ENCODE measurements around the gene GPR65.

The GPR65 gene

GRCh38 chr14:88008039-88008742, 3.3 kb downstream of the GPR65 start:
- TF ChIP-seq REST (IDR thresholded peaks at IDR 0.05; ENCODE audit: insufficient replicate concordance, low read depth), result no peak
- TF ChIP-seq GABPA (IDR thresholded peaks at IDR 0.05; ENCODE audit: low read depth), result no peak
- no peak for TF ChIP-seq CTCF (IDR thresholded peaks at IDR 0.05; ENCODE audit: insufficient read depth, low read length)
- no peak for TF ChIP-seq SPI1 (IDR thresholded peaks at IDR 0.05; ENCODE audit: borderline replicate concordance, low read depth)
- no peaks in the 10 kb centered on the region for H3K27me3 ChIP-seq (ENCODE audit: insufficient read depth, poor library complexity, severe bottlenecking)
- no peak overlapping the region for H3K4me3 ChIP-seq (replicated peaks; ENCODE audit: insufficient read depth, low read length)

GRCh38 chr14:88009486-88009885, 4.6 kb downstream of the GPR65 start:
- no peaks in the 10 kb centered on the region for H3K27me3 ChIP-seq (ENCODE audit: insufficient read depth, poor library complexity, severe bottlenecking)

More at GRCh38 chr14:88008039-88008742, 3.3 kb downstream of the GPR65 start:
- DNase-seq (ENCODE audit: low read depth in 1 of 2, low spot score in 1 of 2), result no peak
- H3K27ac ChIP-seq (replicated peaks), result no peak overlapping the region

More at GRCh38 chr14:88009486-88009885, 4.6 kb downstream of the GPR65 start:
- no peak for DNase-seq (ENCODE audit: low read depth in 1 of 2, low spot score in 1 of 2)
- Histone ChIP-seq H3K4me3 (replicated peaks; ENCODE audit: insufficient read depth, low read length) (no peak overlapping the region), H3K27ac (replicated peaks) (no peak overlapping the region)
- TF ChIP-seq POLR2AphosphoS5 (IDR thresholded peaks at IDR 0.05; ENCODE audit: low read depth) (no peak), GABPA (IDR thresholded peaks at IDR 0.05; ENCODE audit: low read depth) (no peak), REST (IDR thresholded peaks at IDR 0.05; ENCODE audit: insufficient replicate concordance, low read depth) (no peak), CTCF (IDR thresholded peaks at IDR 0.05; ENCODE audit: insufficient read depth, low read length) (no peak), SPI1 (IDR thresholded peaks at IDR 0.05; ENCODE audit: borderline replicate concordance, low read depth) (no peak)
